ENCODE data around the gene BMS1.
"Not testable (repeated sequence)": the region's sequence is repeated elsewhere in the genome, so short reads cannot be mapped to it uniquely, and the experiment has no call there.

GRCh38 chr10:42816334-42816733 is 33.7 kb downstream of the BMS1 start:
- TF ChIP-seq, protein P1, sequence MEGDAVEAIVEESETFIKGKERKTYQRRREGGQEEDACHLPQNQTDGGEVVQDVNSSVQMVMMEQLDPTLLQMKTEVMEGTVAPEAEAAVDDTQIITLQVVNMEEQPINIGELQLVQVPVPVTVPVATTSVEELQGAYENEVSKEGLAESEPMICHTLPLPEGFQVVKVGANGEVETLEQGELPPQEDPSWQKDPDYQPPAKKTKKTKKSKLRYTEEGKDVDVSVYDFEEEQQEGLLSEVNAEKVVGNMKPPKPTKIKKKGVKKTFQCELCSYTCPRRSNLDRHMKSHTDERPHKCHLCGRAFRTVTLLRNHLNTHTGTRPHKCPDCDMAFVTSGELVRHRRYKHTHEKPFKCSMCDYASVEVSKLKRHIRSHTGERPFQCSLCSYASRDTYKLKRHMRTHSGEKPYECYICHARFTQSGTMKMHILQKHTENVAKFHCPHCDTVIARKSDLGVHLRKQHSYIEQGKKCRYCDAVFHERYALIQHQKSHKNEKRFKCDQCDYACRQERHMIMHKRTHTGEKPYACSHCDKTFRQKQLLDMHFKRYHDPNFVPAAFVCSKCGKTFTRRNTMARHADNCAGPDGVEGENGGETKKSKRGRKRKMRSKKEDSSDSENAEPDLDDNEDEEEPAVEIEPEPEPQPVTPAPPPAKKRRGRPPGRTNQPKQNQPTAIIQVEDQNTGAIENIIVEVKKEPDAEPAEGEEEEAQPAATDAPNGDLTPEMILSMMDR (conservative IDR thresholded peaks at IDR 0.05; ENCODE audit: low read depth, low read length), result not testable (repeated sequence)
- not testable (repeated sequence) for TF ChIP-seq EZH2 (IDR thresholded peaks at IDR 0.05; ENCODE audit: borderline replicate concordance, low read depth, low read length, poor library complexity, severe bottlenecking)
